B cell (primary cell): ENCODE measurements around the gene FTO. TPM values are rescaled to one million over a fixed set of nuclear protein-coding genes. Genes with fewer than 3 reads are reported as not detected.

Source experiments
- ATAC-seq: fragments of 200-7000 bp; cut with Tn5 transposase; one replicate; pipeline ENCODE4 v1.10.0; 2021; ENCODE audit warnings: low read depth, mild to moderate bottlenecking, moderate number of reproducible peaks, moderate library complexity
- CTCF ChIA-PET: fragments of 350-600 bp; sonication (Branson Sonifier 250); formaldehyde crosslinking; loops from one replicate; lab custom pipeline; 2021; ENCODE audit warnings: antibody characterized with exemption, inconsistent platforms; lab: Charles Lee
- POLR2A ChIA-PET: fragments of 350-600 bp; sonication (Branson Sonifier 250); formaldehyde crosslinking; loops from one replicate; lab custom pipeline; 2021; ENCODE audit warnings: antibody characterized with exemption; lab: Charles Lee
- DNase-seq: peaks from one replicate; pipeline ENCODE4 v3.0.0; 2013
- H2AFZ ChIP-seq: 2 replicates; pipeline ENCODE4 v1.6.1; 2012; ENCODE audit warnings: mild to moderate bottlenecking, low read depth, low read length; ENCODE audit not compliant: insufficient read depth, poor library complexity, severe bottlenecking
- H3K27ac ChIP-seq, 2 donors: 1 replicate in 1 of 2; 2 replicates in 1 of 2; pipeline ENCODE4 v1.5.1; 2012 to 2013; ENCODE audit warnings: low read length in 2 of 2, mild to moderate bottlenecking in 2 of 2, moderate library complexity in 1 of 2
- H3K27me3 ChIP-seq, 4 experiments: fragments of 200-600 bp in 1 of 4; sonication (generic) in 1 of 4; replicated peaks in 1 of 4; 1 replicate in 2 of 4; 2 replicates in 2 of 4; pipeline versions ENCODE4 v1.6.1 to v1.7.0; 2013 to 2016; ENCODE audit warnings: low read length in 3 of 4, mild to moderate bottlenecking in 2 of 4, mixed read lengths in 1 of 4, moderate library complexity in 1 of 4; ENCODE audit not compliant: insufficient read depth in 4 of 4, control insufficient read depth in 3 of 4; ENCODE audit errors: control extremely low read depth in 1 of 4
- H3K36me3 ChIP-seq, 2 experiments: replicated peaks in 1 of 2; 1 replicate in 1 of 2; 2 replicates in 1 of 2; pipeline versions ENCODE4 v1.6.1 to v1.7.1; 2013; ENCODE audit warnings: low read length in 1 of 2; ENCODE audit not compliant: insufficient read depth in 2 of 2, control insufficient read depth in 1 of 2; ENCODE audit errors: control extremely low read depth in 1 of 2, extremely low read depth in 1 of 2
- H3K4me1 ChIP-seq, 2 donors: fragments of 200-600 bp in 1 of 2; sonication (generic) in 1 of 2; 1 replicate in 1 of 2; 2 replicates in 1 of 2; pipeline versions ENCODE4 v1.5.1 to v1.6.1; 2013 to 2017; ENCODE audit warnings: low read length in 2 of 2; ENCODE audit not compliant: control insufficient read depth in 2 of 2, insufficient read depth in 2 of 2
- H3K4me2 ChIP-seq: replicated peaks from 2 replicates; pipeline ENCODE3; 2012; ENCODE audit warnings: mild to moderate bottlenecking, low read depth, low read length; ENCODE audit not compliant: poor library complexity, severe bottlenecking
- H3K4me3 ChIP-seq, 5 experiments: fragments of 200-600 bp in 1 of 5; sonication (generic) in 1 of 5; 1 replicate in 3 of 5; 2 replicates in 2 of 5; pipeline versions ENCODE4 v1.5.1 to v1.7.0; 2011 to 2016; ENCODE audit warnings: low read length in 4 of 5, mild to moderate bottlenecking in 4 of 5, low read depth in 2 of 5, control low read depth in 1 of 5, moderate library complexity in 1 of 5; ENCODE audit not compliant: insufficient read depth in 1 of 5; ENCODE audit errors: control extremely low read depth in 1 of 5, extremely low read depth in 1 of 5
- H3K79me2 ChIP-seq: fragments of 200-600 bp; sonication (generic); one replicate; pipeline ENCODE4 v1.6.0; 2016; ENCODE audit warnings: low read length; ENCODE audit not compliant: control insufficient read depth, insufficient read depth
- H3K9ac ChIP-seq: fragments of 200-600 bp; sonication (generic); 2 replicates; pipeline ENCODE4 v1.6.1; 2017; ENCODE audit warnings: mild to moderate bottlenecking, low read length, moderate library complexity
- H3K9me3 ChIP-seq, 3 donors: one replicate each; pipeline versions ENCODE4 v1.6.1 to v1.7.1; 2013; ENCODE audit warnings: low read length in 2 of 3; ENCODE audit not compliant: control insufficient read depth in 2 of 3, insufficient read depth in 1 of 3; ENCODE audit errors: control extremely low read depth in 1 of 3
- H4K20me1 ChIP-seq: 2 replicates; pipeline ENCODE4 v1.6.0; 2012; ENCODE audit warnings: mild to moderate bottlenecking, low read length; ENCODE audit not compliant: insufficient read depth, control insufficient read depth, poor library complexity, severe bottlenecking
- H3K27ac Mint-ChIP-seq: one replicate; pipeline ENCODE4 v1.8.0; 2021; ENCODE audit warnings: mixed read lengths
- H3K27me3 Mint-ChIP-seq: one replicate; pipeline ENCODE4 v1.8.0; 2021; ENCODE audit warnings: mixed read lengths
- H3K4me1 Mint-ChIP-seq: one replicate; pipeline ENCODE4 v1.8.0; 2021; ENCODE audit warnings: mixed read lengths
- H3K4me3 Mint-ChIP-seq: one replicate; pipeline ENCODE4 v1.8.0; 2021; ENCODE audit warnings: mixed read lengths
- H3K9me3 Mint-ChIP-seq: one replicate; pipeline ENCODE4 v1.8.0; 2022; ENCODE audit warnings: mixed read lengths; ENCODE audit not compliant: insufficient read depth
- CTCF ChIP-seq: fragments of 200-600 bp; IDR thresholded peaks from one replicate; pipeline ENCODE4 v1.8.0; 2022; ENCODE audit warnings: antibody characterized with exemption, mild to moderate bottlenecking
- EZH2 ChIP-seq: IDR thresholded peaks from 2 replicates; pipeline ENCODE4 v1.6.1; 2012; ENCODE audit warnings: borderline replicate concordance, low read depth, mild to moderate bottlenecking, moderate library complexity, low read length; ENCODE audit not compliant: insufficient read depth, poor library complexity, severe bottlenecking
- WGBS: methylation state at CpG from one replicate; pipeline ENCODE4 v1.1.5; 2013; ENCODE audit warnings: missing lambda C conversion rate; ENCODE audit not compliant: insufficient coverage; 5-methylcytosine and 5-hydroxymethylcytosine counted together
- intact Hi-C: fragments of 100-400 bp; cut with micrococcal nuclease; formaldehyde crosslinking; loops from one replicate; pipeline ENCODE4 v1.10.0; 2022
- polyA plus RNA-seq: library from polyadenylated mRNA; depleted of rRNA; stranded (reverse); fragments of >200 nt; gene quantifications from 2 replicates; pipeline ENCODE4 v1.2.3, GENCODE V29; 2012
- total RNA-seq, 2 donors: library from RNA; stranded (reverse); fragments of 120-200 nt in 1 of 2; gene quantifications; 1 replicate in 1 of 2; 2 replicates in 1 of 2; pipeline versions ENCODE4 v1.2.3 to v1.2.4, GENCODE V29; 2013 to 2022

FTO gene
- total and polyA plus RNA-seq, 2 donors (not counting 1 experiment from before 2014, with no cell fraction given), result 26.5 to 68.5 TPM

DNA sequence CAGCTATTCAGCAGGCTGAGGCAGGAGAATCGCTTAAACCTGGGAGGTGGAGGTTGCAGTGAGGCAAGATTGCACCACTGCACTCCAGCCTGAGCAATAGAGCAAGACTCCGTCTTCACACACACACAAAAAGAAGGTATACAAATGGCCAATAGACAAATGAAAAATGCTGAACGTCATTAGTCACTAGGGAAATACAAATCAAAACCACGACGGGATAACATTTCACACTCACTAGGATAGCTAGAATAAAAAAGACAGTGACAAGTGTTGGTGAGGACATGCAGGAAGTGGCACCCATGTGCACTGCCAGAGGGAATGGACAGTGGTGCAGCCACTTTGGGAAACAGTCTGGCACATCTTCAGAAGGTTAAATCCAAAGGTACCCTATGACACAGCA, 172.9 kb downstream of the FTO start:
- Histone ChIP-seq H3K4me3 (no peak overlapping the region), H3K4me1 (no peaks in the 10 kb centered on the region), H3K27ac (no peak overlapping the region), H4K20me1 (no peaks in the 10 kb centered on the region), H3K9me3 (no peaks in the 10 kb centered on the region), H2AFZ (no peak overlapping the region), H3K4me2 (no peak overlapping the region), H3K79me2 (no peaks in the 10 kb centered on the region), H3K9ac (no peak overlapping the region), H3K36me3 (peaks cover 4 to 22% of the 10 kb centered on the region in 2 experiments), H3K27me3 (no peaks in the 10 kb centered on the region)
- H3K9me3 Mint-ChIP-seq, result no peaks in the 10 kb centered on the region
- TF ChIP-seq EZH2, result no peak
- no peak for TF ChIP-seq CTCF
- ATAC-seq, result no peak
- ChIA-PET CTCF (no interaction called here), POLR2A (no interaction called here)
- no peak overlapping the region for H3K27ac Mint-ChIP-seq
- DNase-seq, result no peak
- WGBS, result 90% methylated on average over 2 of the region's 5 CpGs
- H3K4me1 Mint-ChIP-seq, result peaks cover 4% of the 10 kb centered on the region
- H3K4me3 Mint-ChIP-seq, result no peak overlapping the region
- intact Hi-C loops, result no loop called here
- no peaks in the 10 kb centered on the region for H3K27me3 Mint-ChIP-seq

DNA sequence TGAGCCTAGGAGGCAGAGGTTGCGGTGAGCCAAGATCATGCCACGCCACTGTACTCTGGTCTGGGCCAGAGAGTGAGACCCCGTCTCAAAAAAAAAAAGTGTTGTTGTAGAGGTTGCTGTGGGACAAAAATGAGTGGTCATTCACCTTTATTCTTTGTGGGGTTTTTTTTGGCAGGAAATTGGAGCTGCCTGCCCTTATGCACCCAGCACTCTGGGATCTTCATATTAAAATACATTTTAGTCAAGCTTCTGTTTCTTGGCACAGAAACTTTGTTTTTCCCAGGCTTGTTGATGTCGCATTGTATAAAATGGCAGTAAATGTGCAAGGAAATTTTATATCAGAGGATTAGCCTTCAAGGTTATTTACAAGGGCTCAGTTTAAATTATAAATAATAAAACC, 174.3 kb downstream of the FTO start:
- ChIA-PET CTCF (no interaction called here), POLR2A (no interaction called here)
- Histone ChIP-seq H3K9ac (no peak overlapping the region), H3K27ac (no peak overlapping the region), H3K4me1 (no peaks in the 10 kb centered on the region), H3K27me3 (no peaks in the 10 kb centered on the region), H3K4me2 (no peak overlapping the region), H3K79me2 (no peaks in the 10 kb centered on the region), H4K20me1 (no peaks in the 10 kb centered on the region), H3K4me3 (no peak overlapping the region), H2AFZ (no peak overlapping the region), H3K36me3 (peaks cover 2 to 22% of the 10 kb centered on the region in 2 experiments), H3K9me3 (no peaks in the 10 kb centered on the region)
- H3K27ac Mint-ChIP-seq, result no peak overlapping the region
- WGBS, result 91% methylated on average over 3 of the region's 4 CpGs
- DNase-seq, result no peak
- TF ChIP-seq EZH2 (no peak), CTCF (no peak)
- ATAC-seq, result no peak
- H3K27me3 Mint-ChIP-seq, result no peaks in the 10 kb centered on the region
- intact Hi-C loops, result no loop called here
- no peaks in the 10 kb centered on the region for H3K9me3 Mint-ChIP-seq
- no peaks in the 10 kb centered on the region for H3K4me1 Mint-ChIP-seq
- H3K4me3 Mint-ChIP-seq, result no peak overlapping the region
